ENCODE results near the gene SLCO2B1.

DNA sequence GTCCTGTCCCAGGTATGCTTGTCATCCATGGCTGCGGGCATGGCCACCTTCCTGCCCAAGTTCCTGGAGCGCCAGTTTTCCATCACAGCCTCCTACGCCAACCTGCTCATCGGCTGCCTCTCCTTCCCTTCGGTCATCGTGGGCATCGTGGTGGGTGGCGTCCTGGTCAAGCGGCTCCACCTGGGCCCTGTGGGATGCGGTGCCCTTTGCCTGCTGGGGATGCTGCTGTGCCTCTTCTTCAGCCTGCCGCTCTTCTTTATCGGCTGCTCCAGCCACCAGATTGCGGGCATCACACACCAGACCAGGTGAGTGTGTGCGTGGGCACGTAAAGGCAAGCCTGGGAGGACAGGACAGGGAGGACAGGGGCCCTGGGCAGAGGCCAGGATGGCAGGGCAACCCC, 42.4 kb downstream of the SLCO2B1 start:
- TF ChIP-seq, protein P1, sequence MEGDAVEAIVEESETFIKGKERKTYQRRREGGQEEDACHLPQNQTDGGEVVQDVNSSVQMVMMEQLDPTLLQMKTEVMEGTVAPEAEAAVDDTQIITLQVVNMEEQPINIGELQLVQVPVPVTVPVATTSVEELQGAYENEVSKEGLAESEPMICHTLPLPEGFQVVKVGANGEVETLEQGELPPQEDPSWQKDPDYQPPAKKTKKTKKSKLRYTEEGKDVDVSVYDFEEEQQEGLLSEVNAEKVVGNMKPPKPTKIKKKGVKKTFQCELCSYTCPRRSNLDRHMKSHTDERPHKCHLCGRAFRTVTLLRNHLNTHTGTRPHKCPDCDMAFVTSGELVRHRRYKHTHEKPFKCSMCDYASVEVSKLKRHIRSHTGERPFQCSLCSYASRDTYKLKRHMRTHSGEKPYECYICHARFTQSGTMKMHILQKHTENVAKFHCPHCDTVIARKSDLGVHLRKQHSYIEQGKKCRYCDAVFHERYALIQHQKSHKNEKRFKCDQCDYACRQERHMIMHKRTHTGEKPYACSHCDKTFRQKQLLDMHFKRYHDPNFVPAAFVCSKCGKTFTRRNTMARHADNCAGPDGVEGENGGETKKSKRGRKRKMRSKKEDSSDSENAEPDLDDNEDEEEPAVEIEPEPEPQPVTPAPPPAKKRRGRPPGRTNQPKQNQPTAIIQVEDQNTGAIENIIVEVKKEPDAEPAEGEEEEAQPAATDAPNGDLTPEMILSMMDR (tag by site-specific recombination; IDR thresholded peaks at IDR 0.05) = no peak
- TF ChIP-seq GLI4 (tag by site-specific recombination; IDR thresholded peaks at IDR 0.05) (no peak), TCF7L2 (IDR thresholded peaks at IDR 0.05; ENCODE audit: borderline replicate concordance, low read depth, low read length) (no peak), ZNF426 (tag by site-specific recombination; IDR thresholded peaks at IDR 0.05) (no peak), ZNF184 (tag by site-specific recombination; IDR thresholded peaks at IDR 0.05) (no peak), KLF8 (tag by site-specific recombination; IDR thresholded peaks at IDR 0.05) (no peak), ZFP37 (tag by site-specific recombination; IDR thresholded peaks at IDR 0.05) (no peak), ZNF660 (tag by site-specific recombination; IDR thresholded peaks at IDR 0.05) (no peak), ZNF324 (tag by site-specific recombination; IDR thresholded peaks at IDR 0.05) (no peak)

Measured in HEK293 (cell line).